ENCODE results near the gene MUC5B.

GRCh38 chr11:1194231-1194976 is 28.5 kb upstream of the MUC5B start:
- TF ChIP-seq CTCF (conservative IDR thresholded peaks at IDR 0.05; ENCODE audit: low read depth, low read length), result no peak
- no peak for TF ChIP-seq EZH2 (IDR thresholded peaks at IDR 0.05; ENCODE audit: low read length, unreplicated experiment)

Data from PC-3 (cell line).